Superior temporal gyrus (tissue), 1 donor: ENCODE measurements around the gene ARHGEF26.

ENCODE experiments used
- DNase-seq: peaks from one replicate; pipeline ENCODE4 v3.0.0-alpha.2; 2016; ENCODE audit errors: extremely low spot score

ARHGEF26 gene

DNA sequence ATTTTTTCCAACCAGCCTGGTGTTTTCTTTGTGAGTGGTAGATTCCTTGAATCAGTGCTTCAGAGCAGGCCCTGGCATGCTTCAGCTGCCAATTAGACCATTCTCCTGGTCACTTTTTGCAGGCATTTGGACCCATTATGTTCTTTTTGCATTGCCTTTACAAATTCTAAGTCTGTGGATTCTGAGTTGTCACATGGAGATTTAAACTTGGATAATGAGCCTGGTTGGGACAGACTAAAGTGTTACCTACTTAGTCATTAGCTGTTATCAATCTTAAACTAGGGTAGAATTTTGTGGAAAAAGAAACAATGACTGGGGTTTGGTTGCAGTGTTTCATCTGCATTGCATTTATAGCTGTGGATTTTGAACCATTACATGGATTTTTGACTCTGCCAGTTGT lies 40.6 kb downstream of the ARHGEF26 start:
- no peak for DNase-seq

DNA sequence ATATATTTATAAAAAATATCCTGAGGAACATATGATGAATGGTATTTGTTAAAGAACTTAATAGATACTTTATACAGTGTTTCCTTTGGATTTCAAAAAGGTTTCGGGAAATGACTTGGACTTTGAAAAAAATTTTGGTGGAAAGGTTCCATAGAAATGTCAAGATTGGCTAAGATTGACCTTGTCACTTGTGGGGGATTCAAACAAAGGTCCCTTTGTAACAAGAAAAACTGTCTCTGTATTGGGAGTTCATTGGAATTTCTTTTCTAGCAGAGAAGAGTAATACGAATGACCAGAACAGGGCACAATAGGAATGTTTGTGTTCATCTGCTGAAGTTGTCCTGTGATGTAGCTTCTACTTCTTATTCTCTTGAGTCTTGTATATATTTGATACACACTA lies 43.2 kb downstream of the ARHGEF26 start:
- no peak for DNase-seq

DNA sequence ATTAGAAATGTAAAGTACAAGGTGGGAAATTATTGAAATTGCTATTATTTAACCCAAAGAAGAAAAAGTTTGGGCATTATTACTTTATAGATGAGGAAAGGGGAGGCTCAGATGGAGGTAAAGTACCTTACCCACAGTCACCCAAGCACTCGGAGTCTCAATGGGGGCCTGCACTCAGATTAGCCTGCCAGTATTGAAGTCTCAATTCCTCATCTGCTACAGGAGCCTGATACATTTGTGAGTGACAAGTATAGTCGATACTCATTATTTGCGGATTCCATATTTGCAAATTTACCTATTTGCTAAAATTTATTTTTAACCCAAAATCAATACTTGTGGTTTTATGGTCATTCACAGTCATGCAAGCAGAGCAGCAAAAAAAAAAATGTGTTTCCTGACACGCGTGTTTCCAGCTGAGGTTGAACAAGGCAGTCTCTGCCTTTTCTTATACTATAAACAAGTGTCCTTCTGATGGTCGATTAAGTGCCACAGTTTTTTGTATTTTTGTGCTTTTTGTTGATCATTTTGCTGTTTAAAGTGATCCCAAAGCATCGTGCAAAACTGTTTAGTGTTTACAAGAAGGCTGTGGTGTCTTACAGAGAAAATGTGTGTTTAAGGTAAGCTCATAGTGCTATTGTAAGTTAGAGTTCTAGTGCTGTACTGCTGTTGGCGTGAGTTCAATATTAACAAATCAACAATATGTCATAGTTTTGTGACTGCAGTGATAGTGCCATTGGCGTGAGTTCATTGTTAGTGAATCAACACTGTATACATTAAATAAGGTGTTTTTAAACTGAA lies 48.0 kb downstream of the ARHGEF26 start:
- DNase-seq = no peak

DNA sequence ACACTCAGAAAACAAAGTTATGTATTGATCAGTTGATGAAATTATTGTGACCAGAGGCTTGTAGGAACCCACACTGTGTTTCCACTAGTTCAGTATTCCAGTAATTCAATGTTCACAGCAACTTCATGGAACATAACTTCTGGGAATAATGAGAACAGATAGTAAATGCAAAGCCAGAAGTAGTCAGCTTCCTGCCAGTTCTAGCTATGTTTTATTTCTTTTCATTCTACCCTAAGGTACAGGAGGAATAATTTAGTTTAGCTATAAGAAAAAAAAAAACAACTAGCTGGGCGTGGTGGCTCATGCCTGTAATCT lies 48.6 kb downstream of the ARHGEF26 start:
- no peak for DNase-seq

DNA sequence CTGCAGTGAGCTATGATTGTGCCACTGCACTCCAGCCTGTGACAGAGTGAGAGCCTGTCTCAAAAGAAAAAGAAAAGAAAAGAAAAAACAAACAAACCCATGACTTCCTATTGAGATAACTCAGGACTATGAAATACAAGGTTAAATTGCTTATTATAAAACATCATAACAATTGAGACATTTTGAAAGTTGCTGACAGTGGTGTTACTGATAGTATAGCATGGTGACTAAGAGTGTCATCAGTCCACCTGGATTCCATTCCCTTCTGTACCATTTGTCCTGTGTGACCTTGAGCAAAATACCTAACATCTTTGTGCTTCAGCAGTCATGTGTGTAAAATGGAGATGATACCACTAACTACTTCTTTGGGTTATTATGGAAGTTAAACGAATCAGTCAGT lies 49.1 kb downstream of the ARHGEF26 start:
- DNase-seq = no peak

DNA sequence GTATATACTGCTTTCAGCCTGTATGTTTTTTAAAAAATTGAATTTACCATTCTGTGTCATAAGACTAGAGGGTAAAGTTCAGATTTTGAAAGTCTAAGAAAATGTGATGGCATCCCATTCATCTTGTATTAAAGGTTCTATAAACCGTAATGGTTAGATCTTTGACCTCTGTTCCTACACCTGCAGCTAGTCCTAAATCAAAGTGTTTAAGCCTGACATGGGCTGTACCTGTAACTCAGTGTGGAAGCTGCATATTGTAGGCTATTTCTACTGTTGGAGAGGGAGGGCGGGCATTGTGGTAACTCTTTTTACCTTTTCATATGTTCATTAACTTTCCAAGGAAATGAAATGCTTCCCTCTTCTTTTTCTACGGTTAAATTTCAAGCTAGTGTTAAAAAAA lies 53.9 kb downstream of the ARHGEF26 start:
- DNase-seq = no peak

DNA sequence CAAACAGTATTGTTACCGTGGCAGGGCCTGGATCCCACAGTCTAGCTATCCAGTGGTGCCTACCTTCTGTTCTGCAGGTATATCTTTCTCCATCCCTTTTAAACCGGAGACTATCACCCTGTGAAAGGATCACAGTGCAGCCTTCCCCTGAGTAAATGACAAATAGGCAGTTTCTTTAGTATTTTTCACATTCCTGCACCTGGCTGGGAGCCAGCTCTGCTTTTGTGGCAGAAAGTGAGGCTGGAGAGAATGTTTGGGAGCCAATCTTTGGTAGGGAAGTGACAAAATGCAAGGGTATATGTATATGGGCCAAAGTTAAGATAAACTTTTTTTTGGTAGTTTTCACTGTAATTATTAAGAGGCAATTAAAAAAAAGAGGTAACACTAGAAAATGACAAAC lies 54.8 kb downstream of the ARHGEF26 start:
- no peak for DNase-seq

DNA sequence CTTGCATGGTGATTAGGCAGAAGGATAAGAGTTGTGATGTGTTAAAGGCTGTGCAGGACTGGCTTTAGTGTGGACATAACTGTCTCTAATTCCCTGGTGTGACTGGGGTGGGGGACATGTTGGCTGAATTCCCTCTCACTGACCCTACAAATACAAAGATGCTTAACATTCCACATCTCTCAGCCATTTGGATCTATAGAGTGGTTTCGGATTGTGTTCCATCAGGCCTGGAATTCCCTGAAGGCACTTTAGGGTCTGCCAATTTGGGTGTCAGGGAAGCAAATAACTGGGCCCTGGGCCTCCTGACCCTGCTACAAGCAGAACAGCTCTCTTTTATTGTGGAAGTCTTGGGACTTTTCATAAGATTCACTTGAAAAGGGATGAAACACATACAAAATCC lies 56.2 kb downstream of the ARHGEF26 start:
- no peak for DNase-seq

DNA sequence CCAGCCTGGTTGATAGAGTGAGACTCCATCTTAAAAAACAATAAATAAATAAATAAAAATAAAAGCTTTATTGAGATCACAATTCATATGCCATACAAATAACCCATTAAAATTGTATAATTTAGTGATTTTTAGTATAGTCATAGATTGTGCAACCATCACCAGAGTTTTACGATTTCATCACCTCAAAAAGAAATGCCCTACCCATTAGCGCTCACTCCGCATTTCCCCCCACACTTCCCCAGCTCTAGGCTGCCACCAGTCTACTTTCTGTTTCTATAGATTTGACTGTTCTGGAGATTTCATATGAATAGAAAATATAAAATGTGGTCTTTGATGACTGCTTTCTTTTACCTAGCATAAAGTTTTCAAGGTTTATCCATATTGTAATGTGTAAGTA lies 57.0 kb downstream of the ARHGEF26 start:
- no peak for DNase-seq

DNA sequence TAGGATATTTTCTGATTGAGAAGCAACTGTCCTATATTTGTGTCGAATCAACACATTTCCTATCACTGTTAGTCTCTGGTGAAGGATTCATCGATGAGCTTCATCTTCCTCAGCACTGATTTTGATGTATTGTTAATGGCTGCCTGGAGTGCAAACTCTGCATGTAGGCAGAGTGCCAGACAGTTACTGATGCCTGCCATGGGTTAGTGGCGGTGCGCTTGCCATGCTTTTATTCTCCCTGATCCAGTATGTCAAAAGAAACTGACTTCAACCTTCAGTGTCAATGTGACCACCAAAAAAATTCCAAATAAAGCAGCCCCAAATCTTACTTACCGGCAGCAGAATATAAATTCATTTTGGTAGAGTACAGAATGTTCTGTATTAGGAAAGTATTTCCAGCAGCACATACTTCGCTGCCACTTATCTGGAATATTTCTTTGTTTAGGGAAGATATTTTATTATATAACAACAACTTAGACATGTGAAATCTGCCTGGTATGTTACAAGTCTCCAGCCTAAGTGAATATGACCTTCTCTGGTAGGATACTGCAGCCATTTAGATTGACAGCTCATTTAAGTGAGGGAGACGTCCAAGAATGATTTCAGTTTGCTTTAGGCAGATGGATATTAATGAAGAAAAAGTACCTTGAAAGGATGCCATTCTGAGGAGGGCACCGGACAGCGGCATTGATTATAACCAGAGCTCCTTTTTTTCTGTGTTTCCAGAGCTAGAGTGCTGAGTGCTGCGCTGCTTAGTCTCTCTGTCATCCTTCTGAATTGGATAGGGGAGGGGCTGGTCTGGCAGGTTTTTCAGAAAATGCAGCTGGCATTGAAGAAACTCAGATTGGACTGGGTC lies 59.9 kb downstream of the ARHGEF26 start:
- DNase-seq = no peak

DNA sequence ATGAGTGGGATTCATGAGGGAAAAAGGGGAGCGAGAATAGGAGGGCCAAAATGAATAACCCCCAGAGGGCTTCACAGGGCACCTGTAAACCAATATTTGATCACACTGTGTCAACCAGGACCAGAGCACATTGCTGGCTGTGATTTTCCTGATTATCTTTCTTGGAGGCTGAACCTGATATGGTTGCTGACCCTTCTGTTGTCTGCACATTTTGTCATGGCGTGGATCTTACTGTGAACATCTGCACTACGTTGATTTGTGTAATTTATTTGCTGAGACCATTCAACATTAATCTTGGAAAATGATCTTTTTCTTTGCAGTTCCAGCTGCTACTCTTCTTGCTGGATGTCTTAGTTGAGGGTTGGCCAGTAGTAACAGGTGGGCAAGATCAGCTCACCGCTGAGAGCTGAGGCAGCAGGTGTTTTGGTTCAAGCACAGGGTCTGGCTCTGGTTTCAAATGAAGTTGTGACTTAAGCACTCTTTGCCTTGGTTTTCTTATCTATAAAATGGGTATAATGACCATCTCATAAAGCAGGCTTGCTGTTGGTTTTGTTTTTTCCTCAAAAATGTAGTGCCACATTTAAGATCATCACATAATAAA lies 61.2 kb downstream of the ARHGEF26 start:
- no peak for DNase-seq

DNA sequence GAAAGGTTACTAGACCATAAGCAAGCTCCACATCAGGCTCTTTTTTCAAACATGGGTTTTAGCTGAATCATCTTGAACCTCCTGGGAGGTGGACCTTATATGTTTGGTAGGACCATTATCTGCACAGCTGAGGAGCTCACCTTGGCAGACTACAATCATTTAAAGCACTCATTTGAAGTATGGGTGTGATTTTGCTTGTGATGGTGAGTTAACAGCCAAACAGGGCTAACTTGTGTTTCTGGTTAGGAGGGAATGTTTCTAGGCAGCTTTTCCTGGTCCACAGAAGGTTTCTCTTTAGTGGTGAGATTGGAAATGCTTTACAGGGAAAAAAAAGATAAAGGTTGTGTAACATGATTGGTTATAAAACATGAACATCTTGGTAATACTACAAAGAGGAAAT lies 61.8 kb downstream of the ARHGEF26 start:
- DNase-seq = no peak

DNA sequence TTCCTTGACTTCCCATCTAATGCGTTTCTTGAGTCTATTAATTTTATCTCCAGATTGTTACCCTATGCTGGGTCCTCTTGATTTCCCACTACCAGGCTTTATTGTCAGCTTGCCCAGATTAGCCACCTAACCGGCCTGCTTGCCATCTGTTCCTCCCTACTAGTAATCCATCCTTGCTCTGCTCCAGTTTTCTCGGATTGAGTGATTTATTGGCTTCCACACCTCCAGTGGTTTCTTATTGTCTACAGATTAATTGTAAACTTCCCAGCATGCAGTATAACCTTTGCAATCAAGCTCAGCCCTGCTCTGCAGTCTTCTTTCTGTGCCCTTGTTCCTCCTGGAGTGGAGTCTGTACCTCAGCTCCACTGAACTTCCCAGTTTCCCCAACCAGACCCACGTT lies 63.4 kb downstream of the ARHGEF26 start:
- no peak for DNase-seq

DNA sequence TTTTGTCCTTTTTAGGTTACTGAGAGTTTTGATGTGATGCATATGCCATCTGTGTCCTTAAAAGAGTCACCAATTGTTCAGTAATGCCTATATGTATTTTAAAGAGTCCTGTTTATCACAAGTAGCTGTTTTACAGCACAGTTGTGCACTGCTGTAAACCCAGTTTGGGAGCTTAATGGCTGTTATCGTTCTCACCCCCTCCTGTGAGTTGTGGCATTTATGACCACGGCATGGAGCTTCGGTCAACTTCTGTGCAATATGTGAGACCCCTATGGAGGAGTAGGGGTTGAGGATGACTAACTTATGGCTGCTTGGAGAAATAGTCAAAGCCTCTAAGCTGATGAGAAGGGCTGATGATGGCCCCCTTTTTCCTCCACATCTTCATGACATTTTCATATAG lies 67.2 kb downstream of the ARHGEF26 start:
- DNase-seq = no peak

DNA sequence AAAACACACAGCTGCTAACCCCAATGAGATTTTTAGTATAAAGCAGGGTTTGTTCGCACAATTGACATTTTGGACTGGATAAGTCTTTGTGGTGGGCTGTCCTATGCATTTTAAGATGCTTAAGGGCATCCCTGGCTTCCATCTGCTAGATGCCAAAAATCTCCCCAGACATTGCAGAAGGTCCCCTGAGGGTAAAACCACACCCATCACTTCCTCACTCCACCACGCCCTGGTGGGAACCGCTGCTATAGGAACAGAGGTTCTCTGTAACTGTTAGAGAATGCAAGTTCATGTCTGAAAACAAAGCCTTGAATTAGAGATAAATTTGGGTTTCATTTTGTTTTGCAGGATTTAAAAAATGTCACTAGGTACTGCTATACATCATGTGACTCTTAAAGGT lies 67.7 kb downstream of the ARHGEF26 start:
- no peak for DNase-seq

DNA sequence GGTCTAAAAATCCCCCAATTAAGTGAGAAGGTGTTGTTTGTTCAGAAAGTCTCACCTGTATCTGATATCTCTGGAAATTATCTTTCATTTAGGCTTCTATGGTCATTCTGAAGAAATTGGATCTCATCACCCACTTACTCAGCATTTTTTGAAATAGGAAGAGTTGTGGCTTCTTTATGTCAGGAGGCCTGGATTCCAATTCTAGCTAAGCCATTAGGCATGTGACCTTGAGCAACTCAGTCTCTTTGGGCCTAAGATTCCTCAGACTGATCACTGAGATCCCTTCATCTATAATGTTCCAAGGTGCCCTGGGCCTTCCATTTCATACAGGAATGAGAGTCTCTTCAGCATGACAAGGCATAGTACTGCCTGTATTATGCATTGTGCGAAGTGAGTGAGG lies 70.3 kb downstream of the ARHGEF26 start:
- no peak for DNase-seq

DNA sequence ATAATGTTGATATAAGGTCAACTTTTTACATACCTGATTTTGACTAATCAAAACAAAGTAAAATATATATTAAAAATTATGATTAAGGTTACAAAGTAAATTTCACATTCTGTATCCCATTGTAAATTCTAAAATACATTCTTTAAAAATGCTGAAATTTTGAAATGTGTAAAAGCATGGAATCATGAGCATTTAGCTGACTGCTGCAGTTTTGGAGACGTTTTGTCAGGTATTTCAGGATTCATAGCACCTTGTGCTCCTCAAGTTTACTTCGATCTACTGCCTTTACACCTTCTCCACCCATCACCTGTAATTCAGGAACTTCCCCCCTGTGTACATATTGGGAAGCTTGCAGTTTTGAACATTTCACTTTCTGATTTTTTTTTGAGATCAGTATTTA lies 71.0 kb downstream of the ARHGEF26 start:
- no peak for DNase-seq

DNA sequence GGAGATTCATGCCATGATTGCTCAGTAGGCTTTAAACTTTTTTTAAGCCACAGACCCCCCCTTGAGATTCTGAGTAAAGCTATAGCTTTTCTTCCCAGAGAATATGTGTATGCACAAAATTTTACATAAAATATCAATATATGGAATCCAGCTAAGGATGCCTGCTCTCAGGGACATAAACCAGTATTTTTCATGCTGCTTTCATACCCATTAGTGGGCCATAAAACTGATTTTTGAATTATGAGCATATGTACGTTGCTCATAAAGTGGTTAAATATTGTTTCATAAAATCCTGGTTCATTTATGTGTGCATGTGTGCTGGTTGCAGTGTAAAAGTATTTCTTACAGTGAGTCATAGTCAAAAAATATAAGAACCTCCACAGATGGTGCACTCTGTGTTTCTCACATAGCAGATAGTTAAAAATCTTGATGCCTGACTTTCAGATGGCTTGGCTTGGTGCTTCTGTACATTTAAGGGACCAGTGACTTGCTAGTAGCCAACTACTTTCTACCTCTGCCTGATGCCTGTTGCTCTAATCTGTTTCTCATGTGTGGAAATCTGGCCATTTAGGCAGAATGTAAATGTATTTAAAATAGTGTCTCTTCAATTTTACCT lies 71.9 kb downstream of the ARHGEF26 start:
- DNase-seq = no peak

DNA sequence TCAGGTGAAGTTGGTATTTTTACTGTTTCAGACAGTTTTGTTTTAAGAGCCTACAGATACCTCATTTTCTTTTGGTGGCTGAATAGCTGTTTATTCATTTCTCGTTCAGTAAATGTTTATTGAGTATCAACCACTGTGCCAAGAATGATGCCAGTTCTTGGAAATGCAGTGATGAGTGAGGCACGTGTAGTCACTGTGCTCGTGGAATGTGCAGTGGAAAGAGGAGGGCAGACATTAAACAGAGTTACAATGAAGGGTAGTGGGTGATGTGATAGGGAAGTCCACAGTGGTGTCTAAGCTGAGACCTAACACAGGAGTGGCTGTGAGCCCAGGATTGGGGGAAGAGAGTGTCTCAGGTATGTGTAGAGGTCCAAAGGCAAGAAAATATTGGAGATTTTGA lies 73.7 kb downstream of the ARHGEF26 start:
- DNase-seq = no peak

DNA sequence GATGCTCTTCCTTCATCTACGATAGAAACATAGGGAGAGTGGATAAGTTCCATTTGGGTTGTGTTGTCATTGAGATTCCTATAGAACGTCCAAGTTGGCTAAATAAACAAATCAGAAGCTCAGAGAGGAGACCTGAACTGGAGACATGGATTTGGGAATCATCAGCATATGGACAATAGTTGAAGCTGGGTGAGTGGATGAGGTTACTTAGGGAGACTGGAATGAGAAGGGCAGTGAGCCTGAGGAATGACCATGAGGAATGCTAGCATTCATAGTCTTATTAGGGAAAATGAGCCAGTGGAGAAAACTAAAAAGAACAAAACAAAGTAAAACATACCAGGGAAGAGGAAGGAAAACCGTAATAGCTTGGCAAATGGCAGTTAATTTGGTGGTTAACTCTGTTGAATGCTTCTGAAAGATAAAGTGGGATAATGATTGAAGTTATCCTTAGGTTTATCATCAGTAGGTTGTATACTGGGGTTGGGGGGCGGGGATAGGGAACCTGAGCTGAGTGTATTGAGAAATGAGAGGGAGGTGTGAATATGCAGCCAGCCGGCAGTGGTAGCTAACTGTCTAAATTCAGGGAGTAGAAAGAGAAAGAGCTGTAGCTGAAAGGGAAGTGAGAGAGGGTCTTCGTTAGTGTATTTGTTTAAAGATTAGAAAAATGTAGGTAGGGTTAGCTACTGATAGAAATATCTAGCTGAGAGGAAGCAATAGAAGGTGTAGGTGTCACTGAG lies 74.6 kb downstream of the ARHGEF26 start:
- no peak for DNase-seq

DNA sequence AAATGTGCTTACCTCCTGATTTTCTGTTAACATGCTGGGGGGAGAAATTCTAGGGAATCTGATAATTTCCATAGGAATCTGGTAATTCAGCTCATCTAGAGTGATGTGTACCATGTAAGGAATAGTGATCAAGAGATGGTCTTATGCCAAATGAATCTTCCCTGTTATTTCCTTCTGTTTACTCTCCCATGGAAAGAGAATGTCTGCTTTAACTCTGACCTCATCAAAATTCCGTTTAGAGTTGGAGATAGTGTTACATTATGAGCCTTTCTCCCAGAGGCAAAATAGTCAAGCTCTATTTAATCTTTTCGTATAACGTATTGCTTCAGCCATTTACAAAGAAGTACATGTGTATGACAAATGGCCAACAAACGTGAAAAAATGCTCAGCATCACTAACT lies 76.6 kb downstream of the ARHGEF26 start:
- no peak for DNase-seq

DNA sequence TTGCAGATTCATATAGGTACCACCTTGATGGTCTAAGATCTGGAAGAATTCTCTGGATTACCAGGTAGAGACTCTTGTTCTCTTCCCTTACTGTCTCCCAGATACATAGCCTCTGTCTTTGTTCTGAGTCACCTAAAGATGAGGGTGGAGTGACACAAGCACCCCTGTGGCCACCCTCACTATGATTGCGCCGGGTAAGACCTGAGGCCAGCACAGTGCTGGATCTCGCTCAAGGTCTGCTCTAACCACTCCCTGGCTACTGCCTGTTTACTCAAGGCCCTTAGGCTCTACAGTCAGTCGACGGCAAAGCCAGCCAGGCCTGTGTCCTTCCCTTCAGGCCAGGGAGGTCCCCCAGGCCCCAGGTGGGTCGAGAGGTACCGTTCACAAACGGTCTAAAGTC lies 88.3 kb downstream of the ARHGEF26 start:
- no peak for DNase-seq
